Stimulated activated CD8-positive, alpha-beta memory T cell treated with anti-CD3 and anti-CD28 coated beads, Interleukin-2, amount 100 ng/mL, for 1 hour (primary cell): ENCODE measurements around the gene ETF1.

Experiments used
- DNase-seq, 2 donors: peaks; one replicate each; pipeline ENCODE4 v3.0.0-alpha.2; 2020; ENCODE audit warnings: low read depth in 2 of 2

ETF1 gene

DNA sequence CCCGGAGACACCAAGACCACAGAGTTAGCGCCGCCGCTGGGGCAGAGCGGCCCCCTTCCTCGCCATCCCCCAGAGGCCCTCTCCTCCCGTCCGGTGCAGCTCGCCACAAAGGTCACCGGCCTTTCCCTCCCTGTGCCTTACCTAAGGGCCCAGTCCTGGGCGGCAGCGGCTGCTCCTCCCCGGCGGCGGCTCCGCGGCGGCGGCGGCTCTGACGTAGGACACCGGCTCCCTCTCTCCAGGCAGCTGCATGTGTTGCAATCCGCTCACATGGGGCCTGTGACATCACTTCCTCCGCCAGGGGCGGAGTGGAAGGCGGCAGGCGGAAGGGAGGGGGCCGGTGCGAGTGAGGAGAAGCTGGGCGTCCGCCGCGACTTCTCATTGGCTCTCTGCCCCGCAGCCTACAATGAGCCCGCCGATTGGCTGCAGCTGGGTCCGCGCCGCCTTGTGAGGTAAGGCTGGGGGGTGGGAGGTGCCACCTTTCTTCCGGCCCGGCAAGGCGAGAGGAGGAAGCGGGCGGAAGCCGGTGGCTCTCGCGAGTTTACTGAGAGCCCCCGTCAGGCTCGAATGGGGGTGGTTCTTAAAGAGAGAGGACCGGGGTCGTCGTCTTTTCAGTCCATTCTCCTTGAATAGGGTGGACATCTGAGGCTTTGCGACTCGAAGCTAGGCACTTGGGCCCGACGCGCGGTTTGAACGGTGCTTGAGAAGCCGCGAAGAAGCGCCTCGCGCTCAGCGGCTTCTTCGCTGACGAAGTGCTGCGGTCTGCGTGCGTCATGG, at the start of gene ETF1:
ETF1 (minus strand) TSS at position 281 of the 774 bp plus-strand sequence. CDS start 318 bp downstream, outside the sequence.
- peak; percentile 99 for DNase-seq

DNA sequence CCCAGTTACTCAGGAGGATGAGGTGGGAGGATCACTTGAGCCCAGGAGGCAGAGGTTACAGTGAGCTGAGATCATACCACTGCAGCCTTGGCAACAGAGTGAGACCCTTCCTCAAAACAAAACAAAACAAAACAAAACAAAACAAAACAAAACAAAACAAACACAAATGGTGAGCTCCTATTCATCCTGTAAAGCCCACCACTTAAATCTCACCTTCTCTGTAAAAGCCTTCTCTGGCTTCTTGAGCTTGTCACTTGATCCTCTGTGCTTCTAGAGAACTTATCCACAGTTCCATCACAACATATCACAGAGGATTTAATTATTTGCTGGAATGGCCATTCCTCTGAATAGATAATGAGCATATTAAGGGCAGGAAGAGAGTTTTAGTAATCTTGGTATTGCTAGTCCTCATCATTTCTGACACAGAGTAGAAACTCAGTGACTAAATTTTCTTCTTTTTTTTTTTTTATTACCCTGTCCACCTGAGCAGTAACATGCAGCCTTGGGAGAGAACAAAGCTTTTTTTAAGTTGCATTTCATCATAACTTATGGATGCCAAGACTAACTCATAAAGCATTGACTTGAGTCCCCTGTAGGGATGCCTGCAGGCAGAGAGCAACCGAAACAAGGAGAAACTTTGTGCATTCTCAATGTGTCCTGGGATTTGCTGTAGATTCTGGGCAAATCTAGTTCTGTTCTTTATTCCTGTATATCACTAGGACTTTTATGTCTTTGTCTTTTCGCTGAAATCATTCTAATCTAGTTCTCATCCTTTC, 45.2 kb upstream of the ETF1 start:
- no peak for DNase-seq

- DNase-seq = no peak
Measured at GRCh38 chr5:138585157-138585556, 42.1 kb upstream of the ETF1 start.

GRCh38 chr5:138583984-138584637, 41.1 kb upstream of the ETF1 start:
- no peak for DNase-seq

DNA sequence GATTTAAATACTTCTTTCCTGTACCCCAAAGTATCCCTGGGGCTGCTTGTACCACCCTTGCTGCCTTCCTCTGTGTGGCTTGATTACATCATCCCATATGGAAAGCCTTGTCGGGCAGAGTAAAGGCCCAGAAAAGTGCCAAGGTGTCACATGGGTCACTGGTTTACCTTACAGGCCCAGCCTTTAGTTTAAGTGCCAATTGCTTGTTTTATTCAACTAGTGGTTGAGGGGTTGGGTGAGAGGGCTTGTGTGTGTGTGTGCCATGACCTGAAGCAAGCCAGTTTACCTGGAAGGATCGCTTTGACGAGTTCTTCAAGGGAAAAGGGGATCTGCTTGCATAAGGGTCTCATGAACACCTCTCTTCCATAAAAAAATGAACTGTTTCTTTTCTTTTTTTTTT, 39.9 kb upstream of the ETF1 start:
- no peak for DNase-seq

- DNase-seq = no peak
Measured at GRCh38 chr5:138580777-138581176, 37.7 kb upstream of the ETF1 start.

GRCh38 chr5:138580001-138580400, 37.0 kb upstream of the ETF1 start:
- DNase-seq = no peak

DNA sequence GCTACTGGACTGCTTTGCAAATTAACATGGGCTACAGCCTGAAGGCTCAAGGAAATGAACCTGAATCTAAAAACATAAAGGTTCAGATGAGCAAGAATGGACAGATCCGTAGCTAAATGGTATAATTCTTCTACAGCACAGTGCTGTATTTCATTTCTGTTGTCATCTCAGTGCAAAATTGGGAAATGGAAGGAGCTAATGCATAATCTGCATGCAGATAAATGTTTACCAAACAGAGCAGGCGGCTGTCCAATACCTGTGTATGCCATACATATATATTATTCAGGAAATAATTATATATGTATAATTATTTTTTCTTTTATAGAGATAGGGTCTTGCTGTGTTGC, 36.5 kb upstream of the ETF1 start:
- no peak for DNase-seq

DNA sequence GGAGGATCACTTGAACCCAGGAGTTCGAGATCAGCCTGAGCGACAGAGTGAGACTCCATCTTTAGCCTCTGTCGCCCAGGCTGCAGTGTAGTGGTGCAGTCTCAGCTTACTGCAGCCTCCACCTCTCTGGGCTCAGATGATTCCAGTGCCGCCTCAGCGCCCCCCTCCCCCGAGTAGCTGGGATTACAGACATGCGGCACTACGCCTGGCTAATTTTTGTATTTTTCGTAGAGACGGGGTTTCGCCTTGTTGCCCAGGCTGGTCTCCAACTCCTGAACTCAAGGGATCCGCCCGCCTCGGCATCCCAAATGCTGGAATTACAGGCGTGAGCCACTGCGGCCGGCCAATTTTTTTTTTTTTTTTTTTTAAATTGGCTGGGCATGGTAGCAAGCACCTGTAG, 34.4 kb upstream of the ETF1 start:
- no peak for DNase-seq

GRCh38 chr5:138575194-138576015, 32.4 kb upstream of the ETF1 start, which contains the start of gene HSPA9:
HSPA9 (minus strand) TSS chr5:138575401; CDS start chr5:138575318, 83 bp downstream.
- DNase-seq = peak; percentile 91 to 94

GRCh38 chr5:138574744-138575193, 31.7 kb upstream of the ETF1 start:
- no peak for DNase-seq

DNA sequence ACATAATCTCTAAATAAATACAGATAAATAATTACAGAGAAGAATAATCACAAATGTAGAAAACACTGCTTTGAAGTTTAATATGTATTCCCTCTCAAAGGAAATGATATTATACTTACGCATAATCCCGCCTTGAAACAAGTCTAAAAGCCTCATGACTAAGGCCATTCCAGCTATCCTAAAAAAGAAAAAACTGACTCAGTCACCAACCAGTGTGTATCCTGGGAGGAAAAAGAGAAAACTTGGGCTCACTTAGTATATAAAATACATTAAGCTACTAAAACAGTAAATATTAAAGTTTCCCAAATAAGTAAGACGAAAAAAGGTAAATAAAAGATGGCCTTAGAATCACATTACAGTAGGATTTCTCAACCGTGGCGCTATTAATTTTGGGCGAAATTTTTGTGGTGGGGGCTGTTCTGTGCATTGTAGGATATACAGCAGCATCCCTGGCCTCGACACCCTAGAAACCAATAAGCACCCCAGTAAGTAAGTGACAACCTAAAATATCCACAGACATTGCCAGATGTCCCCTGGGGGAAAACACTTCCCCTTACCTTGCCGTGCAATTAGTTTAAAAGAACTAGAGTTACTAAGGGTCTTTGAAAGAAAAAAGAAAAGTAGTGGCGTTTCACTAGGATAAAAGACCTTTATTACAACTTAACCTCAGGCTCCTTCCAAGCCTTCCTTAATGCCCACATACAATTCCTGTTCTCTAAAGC, 31.1 kb upstream of the ETF1 start:
- DNase-seq = no peak

DNA sequence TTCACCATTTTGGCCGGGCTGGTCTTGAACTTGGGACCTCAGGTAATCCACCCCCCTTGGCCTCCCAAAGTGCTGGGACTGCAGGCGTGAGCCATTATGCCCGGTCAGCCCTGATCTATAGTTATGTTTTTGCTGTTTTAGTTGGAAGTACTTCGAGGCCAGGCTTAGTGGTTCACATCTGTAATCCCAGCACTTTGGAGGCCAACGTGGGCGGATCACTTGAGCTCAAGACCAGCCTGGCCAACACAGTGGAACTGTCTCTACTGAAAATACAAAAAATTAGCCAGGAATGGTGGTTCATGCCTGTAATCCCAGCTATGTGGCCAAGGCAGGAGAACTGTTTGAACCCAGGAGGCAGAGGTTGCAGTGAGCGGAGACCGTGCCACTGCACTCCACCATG, 30.2 kb upstream of the ETF1 start:
- DNase-seq = no peak

DNA sequence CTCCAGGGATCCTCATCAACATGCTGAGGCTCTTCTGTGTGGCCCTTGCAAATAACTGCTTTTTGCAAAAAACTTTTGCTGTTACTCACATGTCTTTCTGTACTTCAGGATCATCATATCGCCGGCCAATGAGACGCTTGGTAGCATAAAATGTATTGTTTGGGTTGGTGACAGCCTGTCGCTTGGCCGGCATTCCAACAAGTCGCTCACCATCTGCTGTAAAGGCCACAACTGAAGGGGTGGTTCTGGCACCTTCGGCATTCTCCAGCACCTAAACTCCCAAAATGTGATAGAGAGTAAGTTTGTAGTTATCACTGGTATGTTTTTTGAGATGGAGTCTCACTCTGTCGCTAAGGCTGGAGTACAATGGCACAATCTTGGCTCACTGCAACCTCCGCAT, 27.8 kb upstream of the ETF1 start:
- no peak for DNase-seq

- DNase-seq = no peak
Measured at GRCh38 chr5:138569782-138570181, 26.7 kb upstream of the ETF1 start.

DNA sequence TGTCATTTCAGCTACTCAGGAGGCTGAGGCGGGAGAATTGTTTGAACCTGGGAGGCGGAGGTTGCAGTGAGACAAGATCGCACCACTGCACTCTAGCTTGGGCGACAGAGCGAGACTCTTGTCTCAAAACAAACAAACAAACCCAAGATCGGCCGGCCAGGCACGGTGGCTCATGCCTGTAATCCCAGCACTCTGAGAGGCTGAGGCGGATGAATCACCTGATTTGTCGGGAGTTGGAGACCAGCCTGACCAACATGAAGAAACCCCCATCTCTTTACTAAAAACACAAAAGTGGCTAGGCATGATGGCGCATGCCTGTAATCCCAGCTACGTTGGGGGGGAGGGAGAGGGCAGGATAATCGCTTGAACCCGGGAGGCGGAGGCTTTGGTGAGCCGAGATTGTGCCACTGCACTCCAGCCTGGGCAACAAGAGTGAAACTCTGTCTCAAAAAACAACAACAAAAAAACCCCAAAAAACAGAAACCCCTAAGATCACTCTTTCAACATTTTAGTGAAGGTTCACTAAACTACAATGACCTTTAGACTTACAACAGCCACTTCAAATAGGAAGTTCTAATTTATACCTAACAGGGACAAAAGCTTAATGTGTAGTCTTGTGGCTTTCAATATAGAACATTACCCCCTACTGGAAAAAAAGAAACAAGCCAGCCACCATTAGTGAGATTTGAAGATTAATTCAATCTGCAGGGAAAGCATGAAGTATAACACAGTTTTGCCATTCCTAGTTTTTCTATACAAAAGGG, 25.2 kb upstream of the ETF1 start:
- no peak for DNase-seq

DNA sequence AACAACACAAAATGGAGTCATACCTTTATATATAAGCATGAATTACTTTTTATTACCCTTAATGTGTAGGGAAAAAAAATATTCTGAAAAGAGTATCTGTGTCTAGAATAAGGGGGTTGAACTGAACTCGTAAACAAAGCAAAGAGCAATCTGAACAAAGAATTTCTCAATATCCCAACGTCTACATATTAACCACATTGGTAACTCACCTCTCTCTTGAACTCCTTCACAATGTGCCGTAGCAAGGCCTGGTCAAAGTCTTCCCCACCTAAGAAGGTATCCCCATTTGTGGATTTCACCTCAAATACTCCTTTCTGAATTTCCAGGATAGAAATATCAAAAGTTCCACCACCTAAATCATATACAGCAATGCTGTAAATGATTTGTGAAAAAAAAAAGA, 23.8 kb upstream of the ETF1 start:
- DNase-seq = no peak

DNA sequence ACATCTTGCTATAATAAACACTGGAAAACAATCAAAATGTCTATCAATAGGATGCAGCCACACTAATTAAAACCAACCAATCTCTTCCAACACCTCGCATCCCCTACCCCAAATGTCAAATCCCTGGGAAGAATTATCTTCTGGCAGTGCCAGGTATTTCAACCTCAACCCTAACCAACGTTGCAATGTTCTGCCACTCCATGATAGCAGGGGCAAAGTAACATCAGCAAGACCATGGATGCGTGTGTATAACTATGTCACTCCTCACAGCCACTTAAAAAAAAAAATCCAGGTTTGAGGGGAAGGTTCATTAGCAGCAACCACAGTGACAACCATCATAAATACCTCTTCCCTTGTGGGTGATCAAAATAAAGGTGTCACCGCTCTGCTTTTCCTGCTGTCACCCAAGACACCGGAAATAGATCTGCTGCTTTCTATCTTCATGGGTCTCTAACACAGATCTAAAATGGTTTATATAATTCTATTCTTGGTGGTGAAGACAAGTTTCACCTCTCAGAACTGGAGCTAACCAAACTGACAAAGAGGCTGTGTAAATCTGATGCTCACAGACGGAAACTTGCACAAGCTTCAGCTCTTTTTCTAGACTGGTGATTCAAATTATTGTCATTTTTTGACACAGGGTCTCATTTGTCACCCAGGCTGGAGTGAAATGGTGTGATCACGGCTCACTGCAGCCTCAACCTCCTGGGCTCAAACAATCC, 22.2 kb upstream of the ETF1 start:
- DNase-seq = no peak

DNA sequence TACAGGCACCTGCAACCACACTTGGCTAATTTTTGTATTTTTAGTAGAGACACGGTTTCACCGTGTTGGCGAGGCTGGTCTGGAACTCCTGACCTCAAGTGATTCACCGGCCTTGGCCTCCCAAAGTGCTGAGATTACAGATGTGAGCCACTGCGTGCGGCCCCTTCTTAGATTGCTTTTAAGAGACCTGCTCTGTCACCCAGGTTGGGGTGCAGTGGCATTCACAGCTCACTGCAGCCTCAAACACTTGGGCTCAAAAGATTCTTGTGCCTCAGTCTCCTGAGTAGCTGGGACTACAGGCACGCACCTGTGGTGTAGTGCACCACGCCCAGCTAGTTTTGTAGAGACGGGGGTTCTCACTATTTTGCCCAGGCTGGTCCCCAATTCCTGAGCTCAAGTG, 21.2 kb upstream of the ETF1 start:
- DNase-seq = no peak
